NCI-H1417 treated with DMSO at 0.1 percent for 48 hours (cell line): ENCODE data around the gene VPS13D.
"Not testable (repeated sequence)": the region's sequence is repeated elsewhere in the genome, so short reads cannot be mapped to it uniquely, and the experiment has no call there.

Experiments used
- DNase-seq: peaks from one replicate; lab custom pipeline; 2025; lab: John Stamatoyannopoulos, UW

The VPS13D gene

GRCh38 chr1:12469493-12469892, 239.7 kb downstream of the VPS13D start:
- DNase-seq: no peak

- DNase-seq: no peak
Observed at GRCh38 chr1:12469990-12470389, 240.2 kb downstream of the VPS13D start.

GRCh38 chr1:12470916-12471315, 241.1 kb downstream of the VPS13D start:
- not testable (repeated sequence) for DNase-seq

- DNase-seq: no peak
Observed at GRCh38 chr1:12472156-12472797, 242.4 kb downstream of the VPS13D start.

GRCh38 chr1:12472798-12473551, 243.1 kb downstream of the VPS13D start:
- no peak for DNase-seq

GRCh38 chr1:12473596-12474362, 243.9 kb downstream of the VPS13D start:
- DNase-seq: no peak

GRCh38 chr1:12475101-12475500, 245.3 kb downstream of the VPS13D start:
- DNase-seq: no peak

- DNase-seq: no peak
Observed at GRCh38 chr1:12475530-12475934, 245.7 kb downstream of the VPS13D start.

- no peak for DNase-seq
Observed at GRCh38 chr1:12475947-12476346, 246.1 kb downstream of the VPS13D start.

- no peak for DNase-seq
Observed at GRCh38 chr1:12477314-12477713, 247.5 kb downstream of the VPS13D start.

GRCh38 chr1:12477936-12478611, 248.2 kb downstream of the VPS13D start:
- DNase-seq: peak; percentile 43

GRCh38 chr1:12478612-12478985, 248.8 kb downstream of the VPS13D start:
- no peak for DNase-seq

GRCh38 chr1:12479311-12479710, 249.5 kb downstream of the VPS13D start:
- DNase-seq: no peak

GRCh38 chr1:12480041-12480440, 250.2 kb downstream of the VPS13D start:
- no peak for DNase-seq

- DNase-seq: no peak
Observed at GRCh38 chr1:12480748-12481362, 251.0 kb downstream of the VPS13D start.

GRCh38 chr1:12481928-12482327, 252.1 kb downstream of the VPS13D start:
- no peak for DNase-seq

GRCh38 chr1:12482988-12483387, 253.2 kb downstream of the VPS13D start:
- no peak for DNase-seq

GRCh38 chr1:12485231-12486058, 255.6 kb downstream of the VPS13D start:
- DNase-seq: no peak

- no peak for DNase-seq
Observed at GRCh38 chr1:12486059-12486341, 256.2 kb downstream of the VPS13D start.

GRCh38 chr1:12486401-12487005, 256.7 kb downstream of the VPS13D start:
- DNase-seq: no peak

- DNase-seq: no peak
Observed at GRCh38 chr1:12487520-12487919, 257.7 kb downstream of the VPS13D start.
